ENCODE results near the gene WNT9A. TPM values are rescaled to one million over a fixed set of nuclear protein-coding genes. Genes with fewer than 3 reads are reported as not detected.

Gene WNT9A
- total and polyA plus RNA-seq, 4 donors, result 0.03 to 0.08 TPM; not detected in 2

DNA sequence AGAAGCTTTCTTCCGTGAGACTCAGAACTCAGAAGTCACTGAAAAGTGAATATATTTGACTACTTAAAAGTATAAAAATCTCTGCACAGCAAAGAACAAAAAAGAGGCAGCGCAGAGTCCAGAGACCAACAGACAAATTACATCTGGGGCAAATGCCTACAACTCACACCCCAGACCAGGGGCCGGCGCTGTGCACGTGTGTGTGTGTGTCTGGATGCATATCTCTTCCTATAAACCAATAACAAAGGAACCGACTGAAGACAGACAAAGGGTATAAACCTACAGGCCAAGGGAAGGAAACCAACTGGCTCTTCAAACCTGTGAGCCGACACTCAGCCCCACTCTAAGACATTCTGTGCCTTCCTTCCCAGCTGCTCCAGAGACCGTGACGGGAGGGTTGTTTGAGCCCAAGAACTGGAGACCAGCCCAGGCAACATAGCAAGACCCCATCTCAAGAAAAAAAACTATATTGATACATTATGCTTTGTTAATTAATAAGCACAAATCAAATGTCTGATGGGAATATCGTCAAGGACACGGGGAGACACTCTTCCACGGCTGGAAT is 18.8 kb downstream of the WNT9A start:
- no peak for TF ChIP-seq CTCF (IDR thresholded peaks at IDR 0.05; ENCODE audit: low read depth, low read length, missing input control)
- no peak for TF ChIP-seq YY1 (IDR thresholded peaks at IDR 0.05)
- no peak for TF ChIP-seq EGR1 (IDR thresholded peaks at IDR 0.05; ENCODE audit: low read depth in 2 of 2)
- no peak for TF ChIP-seq HNF4G (IDR thresholded peaks at IDR 0.05)
- TF ChIP-seq TAF1 (conservative IDR thresholded peaks at IDR 0.05), result no peak
- no peak for TF ChIP-seq SP1 (IDR thresholded peaks at IDR 0.05)
- no peak overlapping the region for H3K4me3 ChIP-seq (ENCODE audit: low read depth in 1 of 3, low read length in 3 of 3)
- H3K4me1 ChIP-seq (ENCODE audit: control insufficient read depth in 4 of 4, insufficient read depth in 4 of 4, low read length in 3 of 4), result no peaks in the 10 kb centered on the region
- 83% methylated on average over 12 of the region's 12 CpGs for WGBS
- peaks cover 0 to 2% (median 0%) of the 10 kb centered on the region in 4 donors for H3K27me3 ChIP-seq (ENCODE audit: control insufficient read depth in 4 of 4, insufficient read depth in 4 of 4, low read length in 3 of 4)
- no peak overlapping the region for H3K27ac ChIP-seq (ENCODE audit: low read depth in 1 of 2, low read length in 2 of 2)
- no peak for DNase-seq (ENCODE audit: low spot score)
- no peak overlapping the region for H3K9ac ChIP-seq (ENCODE audit: low read depth in 1 of 2, low read length in 2 of 2)
- H3K9me3 ChIP-seq (ENCODE audit: control insufficient read depth in 4 of 4, low read length in 3 of 4), result no peaks in the 10 kb centered on the region
- H3K36me3 ChIP-seq (ENCODE audit: control insufficient read depth in 4 of 4, insufficient read depth in 3 of 4, low read depth in 1 of 4, low read length in 3 of 4), result no peaks in the 10 kb centered on the region

DNA sequence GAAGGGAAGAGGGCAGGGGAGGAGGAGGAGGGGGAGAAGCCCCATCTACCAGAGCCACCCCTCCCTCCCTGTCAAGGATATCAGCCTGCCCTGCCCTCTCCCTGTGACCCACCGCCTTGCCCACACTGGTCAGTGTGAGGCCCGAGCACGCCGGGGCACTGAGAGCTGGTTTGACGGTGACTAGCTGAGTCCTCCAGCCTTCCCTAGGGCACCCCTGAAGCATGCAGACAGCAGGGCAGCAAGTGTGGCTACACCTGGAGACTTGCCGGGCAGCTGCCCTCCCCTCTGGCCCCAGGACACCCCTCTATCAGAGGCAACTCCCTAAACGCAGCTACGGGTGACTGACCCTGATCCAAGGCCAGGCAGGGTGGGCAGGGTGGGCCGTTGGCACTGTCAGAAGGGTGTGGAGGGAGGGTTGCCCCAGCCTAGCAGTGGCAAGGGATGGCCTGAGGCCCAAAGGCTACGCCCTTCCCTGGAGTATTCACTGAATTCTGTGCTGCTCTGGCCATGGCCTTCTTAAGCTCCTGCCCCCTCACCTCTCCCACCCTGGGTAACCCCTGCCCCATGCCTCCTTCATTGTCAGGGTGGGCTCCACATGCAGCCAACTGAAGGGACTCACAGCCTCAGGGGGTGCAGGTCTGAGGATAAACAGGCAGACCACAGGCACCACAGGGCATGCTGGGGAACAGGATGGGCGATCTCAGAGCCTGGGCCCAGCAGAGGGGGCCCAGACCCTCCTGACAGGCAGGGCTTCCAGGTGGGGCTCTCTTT is 19.6 kb downstream of the WNT9A start:
- Histone ChIP-seq H3K9me3 (ENCODE audit: control insufficient read depth in 4 of 4, low read length in 3 of 4) (no peaks in the 10 kb centered on the region), H3K27ac (ENCODE audit: low read depth in 1 of 2, low read length in 2 of 2) (no peak overlapping the region), H3K36me3 (ENCODE audit: control insufficient read depth in 4 of 4, insufficient read depth in 3 of 4, low read depth in 1 of 4, low read length in 3 of 4) (no peaks in the 10 kb centered on the region), H3K4me1 (ENCODE audit: control insufficient read depth in 4 of 4, insufficient read depth in 4 of 4, low read length in 3 of 4) (no peaks in the 10 kb centered on the region), H3K27me3 (ENCODE audit: control insufficient read depth in 4 of 4, insufficient read depth in 4 of 4, low read length in 3 of 4) (peaks cover 0 to 2% (median 0%) of the 10 kb centered on the region in 4 donors), H3K9ac (ENCODE audit: low read depth in 1 of 2, low read length in 2 of 2) (no peak overlapping the region), H3K4me3 (ENCODE audit: low read depth in 1 of 3, low read length in 3 of 3) (no peak overlapping the region)
- 82% methylated on average over 11 of the region's 11 CpGs for WGBS
- TF ChIP-seq RAD21 (IDR thresholded peaks at IDR 0.05) (no peak), CTCF (IDR thresholded peaks at IDR 0.05; ENCODE audit: low read depth, low read length, missing input control) (no peak), FOXA1 (IDR thresholded peaks at IDR 0.05) (no peak), HNF4A (conservative IDR thresholded peaks at IDR 0.05) (no peak), JUND (IDR thresholded peaks at IDR 0.05) (no peak), REST (IDR thresholded peaks at IDR 0.05) (no peak), NR2F2 (IDR thresholded peaks at IDR 0.05) (no peak), HNF4G (IDR thresholded peaks at IDR 0.05) (no peak), EGR1 (IDR thresholded peaks at IDR 0.05; ENCODE audit: low read depth in 2 of 2) (no peak), FOXA2 (IDR thresholded peaks at IDR 0.05) (no peak), SP1 (IDR thresholded peaks at IDR 0.05) (no peak), RXRA (IDR thresholded peaks at IDR 0.05) (no peak)
- TF ChIP-seq, protein P1, sequence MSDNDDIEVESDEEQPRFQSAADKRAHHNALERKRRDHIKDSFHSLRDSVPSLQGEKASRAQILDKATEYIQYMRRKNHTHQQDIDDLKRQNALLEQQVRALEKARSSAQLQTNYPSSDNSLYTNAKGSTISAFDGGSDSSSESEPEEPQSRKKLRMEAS (IDR thresholded peaks at IDR 0.05), result no peak
- DNase-seq (ENCODE audit: low spot score), result no peak
